ENCODE measurements around the gene NKAIN1.
"Not testable (repeated sequence)": the region's sequence is repeated elsewhere in the genome, so short reads cannot be mapped to it uniquely, and the experiment has no call there.

NKAIN1 gene

GRCh38 chr1:31151402-31151801, 88.3 kb downstream of the NKAIN1 start:
- no peak for DNase-seq

GRCh38 chr1:31148409-31148808, 91.3 kb downstream of the NKAIN1 start:
- DNase-seq = no peak

GRCh38 chr1:31145648-31146047, 94.0 kb downstream of the NKAIN1 start:
- DNase-seq = no peak

- DNase-seq = no peak
These were observed 95.2 kb downstream of the NKAIN1 start for GRCh38 chr1:31144442-31144841.

GRCh38 chr1:31143455-31143854, 96.2 kb downstream of the NKAIN1 start:
- DNase-seq = no peak

- DNase-seq = no peak
These were observed 97.3 kb downstream of the NKAIN1 start for GRCh38 chr1:31142406-31142805.

GRCh38 chr1:31140299-31140698, 99.4 kb downstream of the NKAIN1 start:
- no peak for DNase-seq

GRCh38 chr1:31138797-31139521, 100.7 kb downstream of the NKAIN1 start:
- DNase-seq = not testable (repeated sequence)

- DNase-seq = not testable (repeated sequence)
These were observed 101.8 kb downstream of the NKAIN1 start for GRCh38 chr1:31137873-31138272.

GRCh38 chr1:31135973-31136600, 103.6 kb downstream of the NKAIN1 start:
- DNase-seq = no peak

GRCh38 chr1:31133368-31133767, 106.3 kb downstream of the NKAIN1 start:
- no peak for DNase-seq

All from NCI-H69 (cell line).